Peyer's patch (tissue), 4 donors: ENCODE results near the gene OR7G2.

Source experiments
- POLR2A ChIP-seq, 2 donors: fragments of 450-650 bp; IDR thresholded peaks; one replicate each; pipeline ENCODE4 v1.5.1; 2017; ENCODE audit warnings: antibody characterized with exemption in 2 of 2, mild to moderate bottlenecking in 2 of 2, moderate library complexity in 2 of 2
- TF ChIP-seq, protein P1 (sequence below), 6 experiments: fragments of 450-650 bp in 4 of 6; fragments of 200-600 bp in 2 of 6; sonication (generic) in 1 of 6; IDR thresholded peaks; one replicate each; pipeline ENCODE4 v1.5.1; 2017 to 2019; ENCODE audit warnings: antibody characterized with exemption in 6 of 6, mild to moderate bottlenecking in 3 of 6, moderate library complexity in 1 of 6

DNA sequence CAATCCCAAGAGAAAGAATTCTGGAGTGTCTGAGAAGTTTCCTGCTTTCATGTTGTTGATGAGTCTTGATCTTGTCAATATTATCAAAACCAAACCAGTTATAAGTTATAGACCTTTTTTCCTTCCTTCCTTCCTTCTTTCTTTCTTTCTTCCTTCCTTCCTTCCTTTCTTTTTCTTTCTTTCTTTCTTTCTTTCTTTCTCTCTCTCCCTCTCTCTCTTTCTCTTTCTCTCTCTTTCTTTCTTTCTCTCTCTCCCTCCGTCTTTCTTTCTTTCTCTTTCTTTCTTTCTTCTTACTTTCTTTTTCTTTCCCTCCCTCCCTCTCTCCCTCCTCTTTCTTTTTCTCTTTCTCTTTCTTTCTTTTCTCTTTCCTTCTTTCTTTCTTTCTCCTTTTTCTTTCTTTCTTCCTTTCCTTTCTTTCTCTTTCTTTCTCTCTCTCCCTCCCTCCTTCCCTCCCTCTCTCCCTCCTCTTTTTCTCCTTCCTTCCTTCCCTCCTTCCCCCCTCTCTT lies 19.7 kb upstream of the OR7G2 start, which contains the start of gene OR7G3:
- TF ChIP-seq, protein P1, sequence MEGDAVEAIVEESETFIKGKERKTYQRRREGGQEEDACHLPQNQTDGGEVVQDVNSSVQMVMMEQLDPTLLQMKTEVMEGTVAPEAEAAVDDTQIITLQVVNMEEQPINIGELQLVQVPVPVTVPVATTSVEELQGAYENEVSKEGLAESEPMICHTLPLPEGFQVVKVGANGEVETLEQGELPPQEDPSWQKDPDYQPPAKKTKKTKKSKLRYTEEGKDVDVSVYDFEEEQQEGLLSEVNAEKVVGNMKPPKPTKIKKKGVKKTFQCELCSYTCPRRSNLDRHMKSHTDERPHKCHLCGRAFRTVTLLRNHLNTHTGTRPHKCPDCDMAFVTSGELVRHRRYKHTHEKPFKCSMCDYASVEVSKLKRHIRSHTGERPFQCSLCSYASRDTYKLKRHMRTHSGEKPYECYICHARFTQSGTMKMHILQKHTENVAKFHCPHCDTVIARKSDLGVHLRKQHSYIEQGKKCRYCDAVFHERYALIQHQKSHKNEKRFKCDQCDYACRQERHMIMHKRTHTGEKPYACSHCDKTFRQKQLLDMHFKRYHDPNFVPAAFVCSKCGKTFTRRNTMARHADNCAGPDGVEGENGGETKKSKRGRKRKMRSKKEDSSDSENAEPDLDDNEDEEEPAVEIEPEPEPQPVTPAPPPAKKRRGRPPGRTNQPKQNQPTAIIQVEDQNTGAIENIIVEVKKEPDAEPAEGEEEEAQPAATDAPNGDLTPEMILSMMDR (IDR thresholded peaks at IDR 0.05) = no peak
- TF ChIP-seq POLR2A (IDR thresholded peaks at IDR 0.05) = no peak
